ENCODE results near the gene TNS3. TPM values are rescaled to one million over a fixed set of nuclear protein-coding genes. Genes with fewer than 3 reads are reported as not detected.

Gene TNS3
- total and polyA plus RNA-seq, 10 of the 15 experiments (the other 5 are each of a cell fraction or from before 2014, with no cell fraction given) = 0.27 to 2.7 (median 0.79) TPM

DNA sequence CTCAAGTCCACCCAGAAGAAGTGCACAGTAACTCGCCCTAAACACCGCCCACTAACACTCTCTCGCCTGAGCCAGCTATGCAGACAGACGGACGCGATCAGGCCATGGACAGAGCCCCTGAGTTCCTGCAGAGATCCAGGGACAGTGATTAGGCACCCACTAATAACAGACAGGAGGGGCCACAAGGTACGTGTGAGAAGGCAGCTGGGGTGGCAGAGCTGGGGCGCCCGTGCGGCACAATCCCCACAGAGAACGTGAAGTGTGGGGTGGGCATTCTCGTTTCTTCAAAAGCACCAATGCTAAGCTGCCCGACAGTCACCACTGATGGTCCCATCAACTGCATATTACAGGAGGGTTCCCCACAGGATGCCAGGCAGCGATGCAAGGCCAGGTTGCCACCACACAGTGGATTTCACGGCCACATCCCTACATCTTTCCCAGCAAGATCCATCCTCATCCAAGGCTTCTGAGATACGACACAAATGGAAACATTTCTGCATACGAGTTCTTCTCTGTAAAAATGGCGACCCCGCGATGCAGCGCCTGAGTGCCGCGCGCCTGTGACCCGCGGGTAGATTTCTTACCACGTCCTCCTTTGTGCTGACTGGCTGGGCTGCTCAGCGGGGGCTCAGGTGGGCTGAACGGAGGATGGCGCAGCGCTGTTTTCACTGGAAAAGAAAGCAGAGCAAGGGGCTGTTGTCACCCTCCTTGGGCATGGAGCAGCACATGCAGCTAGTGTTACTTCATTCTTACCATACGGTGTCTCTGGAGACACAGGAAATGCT, 237.5 kb downstream of the TNS3 start (continued):
- TF ChIP-seq ZBTB11 (CRISPR knock-in tag; IDR thresholded peaks at IDR 0.05) (no peak), NR2F1 (conservative IDR thresholded peaks at IDR 0.05) (no peak), MLLT1 (IDR thresholded peaks at IDR 0.05) (no peak)
- TF ChIP-seq, protein P1, sequence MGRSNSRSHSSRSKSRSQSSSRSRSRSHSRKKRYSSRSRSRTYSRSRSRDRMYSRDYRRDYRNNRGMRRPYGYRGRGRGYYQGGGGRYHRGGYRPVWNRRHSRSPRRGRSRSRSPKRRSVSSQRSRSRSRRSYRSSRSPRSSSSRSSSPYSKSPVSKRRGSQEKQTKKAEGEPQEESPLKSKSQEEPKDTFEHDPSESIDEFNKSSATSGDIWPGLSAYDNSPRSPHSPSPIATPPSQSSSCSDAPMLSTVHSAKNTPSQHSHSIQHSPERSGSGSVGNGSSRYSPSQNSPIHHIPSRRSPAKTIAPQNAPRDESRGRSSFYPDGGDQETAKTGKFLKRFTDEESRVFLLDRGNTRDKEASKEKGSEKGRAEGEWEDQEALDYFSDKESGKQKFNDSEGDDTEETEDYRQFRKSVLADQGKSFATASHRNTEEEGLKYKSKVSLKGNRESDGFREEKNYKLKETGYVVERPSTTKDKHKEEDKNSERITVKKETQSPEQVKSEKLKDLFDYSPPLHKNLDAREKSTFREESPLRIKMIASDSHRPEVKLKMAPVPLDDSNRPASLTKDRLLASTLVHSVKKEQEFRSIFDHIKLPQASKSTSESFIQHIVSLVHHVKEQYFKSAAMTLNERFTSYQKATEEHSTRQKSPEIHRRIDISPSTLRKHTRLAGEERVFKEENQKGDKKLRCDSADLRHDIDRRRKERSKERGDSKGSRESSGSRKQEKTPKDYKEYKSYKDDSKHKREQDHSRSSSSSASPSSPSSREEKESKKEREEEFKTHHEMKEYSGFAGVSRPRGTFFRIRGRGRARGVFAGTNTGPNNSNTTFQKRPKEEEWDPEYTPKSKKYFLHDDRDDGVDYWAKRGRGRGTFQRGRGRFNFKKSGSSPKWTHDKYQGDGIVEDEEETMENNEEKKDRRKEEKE (IDR thresholded peaks at IDR 0.05) = no peak

Data from GM12878 (cell line).